DMS114 treated with DMSO at 0.1 percent for 48 hours (cell line): ENCODE data around the gene DBF4B.

Source experiments
- DNase-seq: peaks from one replicate; lab custom pipeline; 2025; ENCODE audit not compliant: unreplicated experiment; lab: John Stamatoyannopoulos, UW

The DBF4B gene

GRCh38 chr17:44775838-44776621 lies 67.6 kb downstream of the DBF4B start:
- no peak for DNase-seq

DNA sequence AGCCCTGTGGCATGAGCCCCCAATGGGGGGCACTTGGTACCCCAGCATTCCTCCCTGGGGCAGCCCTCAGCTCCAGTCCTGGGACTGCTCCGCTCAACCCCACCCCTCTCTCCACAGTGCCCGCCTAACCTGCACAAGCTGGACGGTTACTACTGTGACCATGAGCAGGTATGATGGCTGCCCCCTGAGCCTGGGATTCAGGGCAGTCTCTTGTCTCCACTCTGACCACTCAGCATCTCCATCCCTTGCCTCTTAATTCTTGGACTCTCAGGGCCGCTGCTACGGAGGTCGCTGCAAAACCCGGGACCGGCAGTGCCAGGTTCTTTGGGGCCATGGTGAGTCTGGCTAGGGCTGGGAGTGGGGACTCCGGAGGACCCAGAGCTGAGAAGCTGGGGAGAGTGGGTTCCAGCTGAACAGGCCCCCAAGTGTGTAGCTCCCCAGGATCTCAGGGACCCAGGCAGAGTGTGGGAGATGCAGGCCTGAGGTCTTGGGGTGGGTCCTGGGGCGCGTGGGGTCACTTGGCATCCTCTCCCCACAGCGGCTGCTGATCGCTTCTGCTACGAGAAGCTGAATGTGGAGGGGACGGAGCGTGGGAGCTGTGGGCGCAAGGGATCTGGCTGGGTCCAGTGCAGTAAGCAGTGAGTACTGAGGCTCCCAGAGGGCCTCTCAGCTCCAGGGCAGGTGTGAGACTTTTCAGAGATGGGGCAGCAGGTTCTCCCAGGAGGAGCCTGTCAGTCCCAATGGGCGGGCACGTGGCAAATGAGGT lies 68.3 kb downstream of the DBF4B start:
- no peak for DNase-seq

DNA sequence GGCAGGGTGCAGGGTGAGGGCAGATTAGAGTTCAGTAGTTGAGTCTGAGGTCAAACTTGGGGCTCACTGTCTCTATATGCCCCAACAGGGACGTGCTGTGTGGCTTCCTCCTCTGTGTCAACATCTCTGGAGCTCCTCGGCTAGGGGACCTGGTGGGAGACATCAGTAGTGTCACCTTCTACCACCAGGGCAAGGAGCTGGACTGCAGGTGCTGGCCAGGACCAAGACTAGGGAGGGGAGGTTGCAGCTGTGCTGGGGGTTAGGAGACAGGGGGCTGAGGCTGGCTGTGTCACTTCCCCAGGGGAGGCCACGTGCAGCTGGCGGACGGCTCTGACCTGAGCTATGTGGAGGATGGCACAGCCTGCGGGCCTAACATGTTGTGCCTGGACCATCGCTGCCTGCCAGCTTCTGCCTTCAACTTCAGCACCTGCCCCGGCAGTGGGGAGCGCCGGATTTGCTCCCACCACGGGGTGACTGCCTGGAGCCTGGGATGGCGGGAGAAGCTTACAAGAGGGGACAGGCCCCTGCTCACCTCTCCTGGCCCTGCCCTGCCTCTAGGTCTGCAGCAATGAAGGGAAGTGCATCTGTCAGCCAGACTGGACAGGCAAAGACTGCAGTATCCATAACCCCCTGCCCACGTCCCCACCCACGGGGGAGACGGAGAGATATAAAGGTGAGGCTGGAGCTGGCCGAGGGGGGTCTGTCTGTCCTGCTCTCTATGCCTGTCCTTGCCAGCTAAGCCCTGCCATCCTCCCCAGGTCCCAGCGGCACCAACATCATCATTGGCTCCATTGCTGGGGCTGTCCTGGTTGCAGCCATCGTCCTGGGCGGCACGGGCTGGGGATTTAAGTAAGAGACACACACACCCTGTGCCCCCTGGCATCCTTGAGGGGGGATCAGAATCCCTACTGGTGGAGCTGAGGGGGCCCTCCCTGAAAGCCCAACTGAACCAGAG lies 69.2 kb downstream of the DBF4B start:
- no peak for DNase-seq

DNA sequence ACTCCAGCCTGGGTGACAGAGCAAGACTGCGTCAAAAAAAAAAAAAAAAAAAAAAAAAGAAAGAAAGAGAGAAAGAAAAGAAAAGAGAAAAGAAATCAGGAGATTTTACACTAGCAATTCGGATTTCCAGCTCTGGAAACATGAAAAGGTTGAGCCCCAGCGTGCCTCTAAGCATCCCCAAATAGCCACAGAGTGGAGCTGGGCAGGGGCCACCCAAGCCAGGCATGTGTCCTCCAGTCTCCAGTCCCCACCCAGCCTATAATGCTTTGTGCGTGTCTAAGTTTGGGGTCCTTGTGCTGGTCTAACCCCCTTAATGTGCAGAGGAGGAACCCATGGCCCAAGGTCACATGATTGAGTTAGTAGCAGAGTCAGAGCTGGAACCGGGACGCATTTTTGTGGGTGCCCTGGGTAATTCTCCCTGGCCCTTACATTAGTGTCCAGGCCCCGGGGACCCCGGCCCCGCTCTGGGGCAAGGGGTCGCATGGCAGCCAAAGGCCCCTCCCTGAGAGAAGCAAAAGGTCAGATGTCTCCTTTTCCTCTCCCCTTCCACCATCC lies 70.3 kb downstream of the DBF4B start:
- no peak for DNase-seq

DNA sequence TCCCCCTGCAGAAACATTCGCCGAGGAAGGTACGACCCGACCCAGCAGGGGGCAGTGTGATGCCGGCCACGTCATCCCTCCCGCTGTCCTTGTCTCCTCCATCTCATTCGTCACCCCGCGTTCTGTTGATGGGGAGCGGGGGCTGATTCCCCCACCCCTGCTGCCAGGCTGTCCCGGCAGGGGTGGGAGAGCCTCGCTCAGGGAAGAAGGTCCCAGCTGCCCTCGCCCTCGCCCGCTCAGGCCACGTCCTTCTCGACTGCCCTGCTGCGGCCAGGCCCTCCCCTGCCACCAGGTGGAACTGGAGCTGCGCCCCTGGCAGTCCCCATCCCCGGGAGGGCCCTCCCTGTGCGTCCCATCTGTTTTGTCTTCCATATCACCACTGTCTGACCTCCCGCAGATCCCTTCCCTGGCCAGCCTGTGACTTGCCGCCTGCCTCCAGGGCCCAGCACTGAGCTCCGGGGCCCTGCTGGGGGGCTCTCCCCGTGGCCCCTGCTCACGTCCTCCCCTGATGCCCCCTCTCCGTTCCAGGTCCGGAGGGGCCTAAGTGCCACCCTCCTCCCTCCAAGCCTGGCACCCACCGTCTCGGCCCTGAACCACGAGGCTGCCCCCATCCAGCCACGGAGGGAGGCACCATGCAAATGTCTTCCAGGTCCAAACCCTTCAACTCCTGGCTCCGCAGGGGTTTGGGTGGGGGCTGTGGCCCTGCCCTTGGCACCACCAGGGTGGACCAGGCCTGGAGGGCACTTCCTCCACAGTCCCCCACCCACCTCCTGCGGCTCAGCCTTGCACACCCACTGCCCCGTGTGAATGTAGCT lies 71.0 kb downstream of the DBF4B start:
- no peak for DNase-seq

DNA sequence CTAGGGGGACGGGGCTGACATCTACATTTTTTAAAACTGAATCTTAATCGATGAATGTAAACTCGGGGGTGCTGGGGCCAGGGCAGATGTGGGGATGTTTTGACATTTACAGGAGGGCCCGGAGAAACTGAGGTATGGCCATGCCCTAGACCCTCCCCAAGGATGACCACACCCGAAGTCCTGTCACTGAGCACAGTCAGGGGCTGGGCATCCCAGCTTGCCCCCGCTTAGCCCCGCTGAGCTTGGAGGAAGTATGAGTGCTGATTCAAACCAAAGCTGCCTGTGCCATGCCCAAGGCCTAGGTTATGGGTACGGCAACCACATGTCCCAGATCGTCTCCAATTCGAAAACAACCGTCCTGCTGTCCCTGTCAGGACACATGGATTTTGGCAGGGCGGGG lies 71.7 kb downstream of the DBF4B start:
- DNase-seq: no peak

DNA sequence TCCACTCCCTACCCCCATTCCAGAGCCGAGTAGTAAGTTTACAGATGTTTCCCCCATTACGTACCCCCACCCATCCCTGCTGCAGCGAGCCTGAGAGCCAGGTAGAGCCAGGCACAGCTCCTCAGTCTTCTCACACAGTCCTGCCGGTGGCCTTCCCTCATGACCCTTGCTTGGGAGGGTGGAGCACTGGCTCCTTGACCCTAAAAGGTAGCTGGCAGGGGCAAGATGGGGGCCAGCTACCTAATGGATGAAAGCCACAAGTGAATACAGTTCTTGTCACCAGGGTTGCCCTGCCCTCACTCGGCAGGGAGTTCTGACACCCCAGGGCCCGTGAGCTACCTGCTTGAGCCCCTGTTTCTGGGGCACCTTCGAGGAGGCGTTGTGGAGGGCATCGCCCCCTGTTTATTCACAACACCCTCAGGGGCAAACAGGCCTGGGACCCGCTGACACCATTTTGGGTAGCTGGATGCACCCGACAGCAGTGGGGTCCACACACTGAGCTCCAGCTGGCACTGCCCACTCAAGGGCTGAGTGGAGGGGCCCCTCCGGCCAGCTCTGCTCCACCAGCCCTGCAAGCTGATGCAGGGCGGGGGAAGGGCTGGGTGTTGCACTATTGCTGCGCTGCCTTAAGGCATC lies 72.5 kb downstream of the DBF4B start:
- no peak for DNase-seq

GRCh38 chr17:44781551-44782325 lies 73.3 kb downstream of the DBF4B start:
- DNase-seq: no peak

DNA sequence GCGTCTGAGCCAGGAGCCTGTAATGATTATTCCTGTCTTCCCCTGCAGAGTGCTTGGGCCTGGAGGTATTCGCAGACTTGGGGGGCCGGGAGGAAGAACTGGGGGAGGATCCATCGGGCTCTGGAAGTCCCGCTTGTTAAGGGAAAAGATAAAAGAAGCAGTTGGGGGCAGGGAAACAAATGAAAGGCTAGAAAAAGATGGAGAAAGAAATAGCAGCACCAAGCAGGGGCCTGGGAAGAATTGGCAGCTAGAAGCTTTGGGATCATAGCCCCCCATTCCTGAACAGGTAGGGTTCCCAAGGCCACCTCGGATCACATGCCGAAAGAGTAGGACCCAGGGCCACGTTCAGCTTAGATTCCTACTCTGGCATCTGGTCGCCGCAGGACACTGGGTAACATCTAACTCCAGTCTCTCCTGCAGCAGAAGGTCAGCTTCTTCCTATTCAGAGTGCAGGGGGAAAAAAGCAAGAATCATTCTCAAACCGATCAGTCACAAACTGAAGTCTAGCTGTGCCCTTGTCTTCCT lies 73.9 kb downstream of the DBF4B start:
- no peak for DNase-seq

DNA sequence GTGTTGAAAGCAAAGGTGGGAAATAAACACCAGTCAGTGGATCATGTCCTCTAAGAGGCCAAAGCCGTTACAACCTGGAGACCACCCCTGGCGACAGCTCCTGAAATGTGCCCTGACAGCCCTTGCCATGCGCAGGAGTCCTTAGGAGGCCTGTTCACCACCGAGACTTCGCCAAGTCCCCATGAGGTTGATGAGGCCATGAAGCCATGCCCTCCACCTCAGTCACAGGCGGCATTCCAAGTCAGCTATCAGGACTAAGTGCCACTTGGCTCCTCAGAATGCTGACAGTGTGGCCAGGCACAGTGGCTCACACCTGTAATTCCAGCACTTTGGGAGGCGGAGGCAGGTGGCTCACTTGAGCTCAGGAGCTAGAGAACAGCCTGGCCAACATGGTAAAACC lies 77.5 kb downstream of the DBF4B start:
- DNase-seq: no peak

DNA sequence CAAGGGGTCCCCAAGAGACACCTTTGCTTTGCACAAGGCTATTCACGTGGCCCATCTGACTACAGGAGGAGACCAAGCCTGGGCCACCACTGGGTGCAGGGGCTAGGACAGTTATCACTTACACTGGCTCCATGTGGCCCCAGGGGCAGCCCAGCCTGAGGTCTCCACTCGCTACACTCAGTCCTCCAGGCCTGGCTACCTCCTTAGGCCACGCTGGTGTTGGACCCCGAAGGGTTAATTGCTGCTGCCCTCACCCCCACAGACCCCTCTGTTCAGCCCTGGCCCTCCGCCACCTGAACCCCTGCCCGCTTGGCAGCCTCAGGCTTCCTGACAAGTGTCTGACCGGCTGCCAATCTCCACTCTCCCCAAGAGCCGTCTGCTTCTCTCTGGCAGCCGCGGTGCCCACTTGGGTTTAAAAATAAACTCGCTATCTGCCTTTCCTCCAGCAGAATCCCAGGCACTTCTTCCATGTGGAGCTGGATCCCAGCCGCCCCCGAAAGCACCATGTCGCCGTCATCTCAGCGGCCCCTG lies 78.2 kb downstream of the DBF4B start:
- DNase-seq: no peak

- DNase-seq: no peak
Measured at GRCh38 chr17:44787271-44787940, 78.9 kb downstream of the DBF4B start.

GRCh38 chr17:44788139-44788538 lies 79.7 kb downstream of the DBF4B start:
- DNase-seq: no peak

- no peak for DNase-seq
Measured at GRCh38 chr17:44792276-44792675, 83.8 kb downstream of the DBF4B start.

- no peak for DNase-seq
Measured at GRCh38 chr17:44793885-44794842, 85.7 kb downstream of the DBF4B start.

DNA sequence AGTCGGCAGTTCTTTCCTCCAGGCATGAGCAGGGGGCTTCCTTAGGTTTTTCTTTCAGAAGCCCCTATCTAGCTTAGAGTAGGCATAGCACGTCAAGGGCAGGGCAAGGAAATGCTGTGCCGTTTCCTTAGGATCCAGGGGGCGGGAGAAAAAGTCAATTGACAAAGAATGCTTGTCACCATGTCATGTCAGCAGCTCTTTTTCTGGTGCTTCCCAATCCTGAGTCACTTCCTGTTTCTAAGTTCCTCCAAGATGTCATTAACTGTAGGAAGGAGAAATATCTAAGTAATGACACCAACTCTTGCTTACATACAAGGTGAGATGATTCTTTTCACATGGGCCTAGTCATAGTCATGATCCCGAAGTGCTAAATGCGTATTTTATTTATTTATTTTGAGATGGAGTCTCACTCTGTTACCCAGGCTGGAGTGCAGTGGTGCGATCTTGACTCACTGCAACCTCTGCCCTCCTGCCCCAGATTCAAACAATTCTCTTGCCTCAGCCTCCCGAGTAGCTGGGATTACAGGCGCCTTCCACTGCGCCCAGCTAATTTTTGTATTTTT lies 86.5 kb downstream of the DBF4B start:
- DNase-seq: no peak
